ENCODE results near the gene KBTBD3.

DNA sequence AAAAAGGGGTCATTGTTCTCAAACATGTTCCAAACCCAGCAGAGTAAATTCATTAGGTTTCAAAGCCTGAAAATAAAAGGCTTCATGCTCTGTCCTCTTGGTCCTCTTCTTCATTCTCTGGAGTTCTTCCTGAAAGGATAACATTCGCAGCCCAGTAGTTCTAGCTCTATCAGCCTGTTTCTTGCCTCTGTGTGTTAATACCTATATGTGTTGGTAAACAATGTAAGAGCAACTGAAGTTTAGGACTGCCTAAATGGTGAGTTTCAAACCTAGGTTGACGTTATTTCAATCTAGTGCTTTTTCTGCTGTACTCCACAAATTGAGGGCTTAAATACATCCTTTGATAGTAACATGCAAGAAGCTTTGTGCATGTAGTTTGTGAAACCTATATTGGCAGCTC, 9.7 kb upstream of the KBTBD3 start:
- TF ChIP-seq, protein P1, sequence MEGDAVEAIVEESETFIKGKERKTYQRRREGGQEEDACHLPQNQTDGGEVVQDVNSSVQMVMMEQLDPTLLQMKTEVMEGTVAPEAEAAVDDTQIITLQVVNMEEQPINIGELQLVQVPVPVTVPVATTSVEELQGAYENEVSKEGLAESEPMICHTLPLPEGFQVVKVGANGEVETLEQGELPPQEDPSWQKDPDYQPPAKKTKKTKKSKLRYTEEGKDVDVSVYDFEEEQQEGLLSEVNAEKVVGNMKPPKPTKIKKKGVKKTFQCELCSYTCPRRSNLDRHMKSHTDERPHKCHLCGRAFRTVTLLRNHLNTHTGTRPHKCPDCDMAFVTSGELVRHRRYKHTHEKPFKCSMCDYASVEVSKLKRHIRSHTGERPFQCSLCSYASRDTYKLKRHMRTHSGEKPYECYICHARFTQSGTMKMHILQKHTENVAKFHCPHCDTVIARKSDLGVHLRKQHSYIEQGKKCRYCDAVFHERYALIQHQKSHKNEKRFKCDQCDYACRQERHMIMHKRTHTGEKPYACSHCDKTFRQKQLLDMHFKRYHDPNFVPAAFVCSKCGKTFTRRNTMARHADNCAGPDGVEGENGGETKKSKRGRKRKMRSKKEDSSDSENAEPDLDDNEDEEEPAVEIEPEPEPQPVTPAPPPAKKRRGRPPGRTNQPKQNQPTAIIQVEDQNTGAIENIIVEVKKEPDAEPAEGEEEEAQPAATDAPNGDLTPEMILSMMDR (IDR thresholded peaks at IDR 0.05) = no peak
- no peak for TF ChIP-seq POLR2A (IDR thresholded peaks at IDR 0.05)
- TF ChIP-seq EP300 (IDR thresholded peaks at IDR 0.05) = no peak

Data from ovary (tissue), 3 donors.